ENCODE measurements around the gene ZNF267.
"Not testable (repeated sequence)": the region's sequence is repeated elsewhere in the genome, so short reads cannot be mapped to it uniquely, and the experiment has no call there.

DNA sequence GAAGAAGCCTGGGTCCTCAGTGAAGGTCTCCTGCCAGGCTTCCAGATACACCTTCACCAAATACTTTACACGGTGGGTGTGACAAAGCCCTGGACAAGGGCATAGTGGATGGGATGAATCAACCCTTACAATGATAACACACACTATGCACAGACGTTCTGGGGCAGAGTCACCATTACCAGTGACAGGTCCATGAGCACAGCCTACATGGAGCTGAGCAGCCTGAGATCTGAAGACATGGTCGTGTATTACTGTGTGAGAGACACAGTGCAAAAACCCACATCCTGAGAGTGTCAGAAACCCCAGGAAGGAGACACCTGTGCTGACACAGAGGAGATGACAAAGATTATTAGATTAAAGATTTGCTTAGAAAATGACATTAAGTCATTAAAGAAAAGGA lies 78.6 kb downstream of the ZNF267 start:
- TF ChIP-seq ZNF274 (IDR thresholded peaks at IDR 0.05; ENCODE audit: low read depth, low read length); YY1 (IDR thresholded peaks at IDR 0.05; ENCODE audit: insufficient read depth, insufficient read length); SUZ12 (IDR thresholded peaks at IDR 0.05; ENCODE audit: extremely low read depth, insufficient read depth, insufficient read length): not testable (repeated sequence)
